ENCODE data around the gene CENPB. TPM values are rescaled to one million over a fixed set of nuclear protein-coding genes. Genes with fewer than 3 reads are reported as not detected.

CENPB gene
- total RNA-seq, 2 experiments from 2014 or later = 34.8 to 39.1 TPM

DNA sequence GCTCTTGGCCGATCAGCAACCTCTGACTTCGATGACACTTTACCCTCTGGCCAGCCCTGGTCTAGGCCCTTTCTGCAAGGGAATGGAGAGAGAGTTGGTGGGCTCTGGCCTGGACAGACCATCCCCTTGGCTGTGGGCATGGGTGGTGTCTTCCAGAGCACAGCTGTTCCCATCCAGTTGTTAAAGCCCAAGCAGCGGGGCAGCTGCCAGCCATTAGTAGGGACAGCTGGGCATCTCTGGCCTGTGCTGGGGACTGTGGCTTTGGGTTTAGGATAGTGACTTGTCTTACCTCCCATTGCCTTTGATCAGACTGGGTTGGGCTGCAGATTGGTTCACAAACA, 12.3 kb upstream of the CENPB start:
- no peaks in the 10 kb centered on the region; the same call in 1 of the 2 replicates for H4K20me1 ChIP-seq (ENCODE audit: insufficient read depth, low read length)
- no peaks in the 10 kb centered on the region for H3K9me2 ChIP-seq (ENCODE audit: insufficient read depth, low read length)
- H3K79me2 ChIP-seq (ENCODE audit: insufficient read depth, low read depth, low read length) = peaks cover 31% of the 10 kb centered on the region
- peak overlapping the region; percentile 83 for H3K27ac ChIP-seq (ENCODE audit: low read depth, low read length, poor library complexity, severe bottlenecking)
- BruUV-seq (replicated peaks) = no TSS peak
- peaks cover 47% of the 10 kb centered on the region for H3K4me1 ChIP-seq (ENCODE audit: insufficient read depth, low read length, poor library complexity, severe bottlenecking)
- no peak for DNase-seq (ENCODE audit: low spot score)
- H3K4me3 ChIP-seq (ENCODE audit: low read depth, low read length, poor library complexity, severe bottlenecking) = peak overlapping the region; percentile 91
- peak overlapping the region; percentile 100 for H3K4me2 ChIP-seq (ENCODE audit: low read length)
- H2AFZ ChIP-seq (ENCODE audit: low read length) = no peak overlapping the region; the same call in 1 of the 2 replicates
- no peaks in the 10 kb centered on the region for H3K9me3 ChIP-seq (ENCODE audit: low read length)
- no peak for TF ChIP-seq EZH2phosphoT487 (IDR thresholded peaks at IDR 0.05; ENCODE audit: borderline replicate concordance, low read depth, low read length)
- TF ChIP-seq, protein P1, sequence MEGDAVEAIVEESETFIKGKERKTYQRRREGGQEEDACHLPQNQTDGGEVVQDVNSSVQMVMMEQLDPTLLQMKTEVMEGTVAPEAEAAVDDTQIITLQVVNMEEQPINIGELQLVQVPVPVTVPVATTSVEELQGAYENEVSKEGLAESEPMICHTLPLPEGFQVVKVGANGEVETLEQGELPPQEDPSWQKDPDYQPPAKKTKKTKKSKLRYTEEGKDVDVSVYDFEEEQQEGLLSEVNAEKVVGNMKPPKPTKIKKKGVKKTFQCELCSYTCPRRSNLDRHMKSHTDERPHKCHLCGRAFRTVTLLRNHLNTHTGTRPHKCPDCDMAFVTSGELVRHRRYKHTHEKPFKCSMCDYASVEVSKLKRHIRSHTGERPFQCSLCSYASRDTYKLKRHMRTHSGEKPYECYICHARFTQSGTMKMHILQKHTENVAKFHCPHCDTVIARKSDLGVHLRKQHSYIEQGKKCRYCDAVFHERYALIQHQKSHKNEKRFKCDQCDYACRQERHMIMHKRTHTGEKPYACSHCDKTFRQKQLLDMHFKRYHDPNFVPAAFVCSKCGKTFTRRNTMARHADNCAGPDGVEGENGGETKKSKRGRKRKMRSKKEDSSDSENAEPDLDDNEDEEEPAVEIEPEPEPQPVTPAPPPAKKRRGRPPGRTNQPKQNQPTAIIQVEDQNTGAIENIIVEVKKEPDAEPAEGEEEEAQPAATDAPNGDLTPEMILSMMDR (conservative IDR thresholded peaks at IDR 0.05; ENCODE audit: low read length) = no peak
- ChIA-PET POLR2A (no interaction called here), CTCF (ENCODE audit: unreplicated experiment) (interaction anchor here (1.9 kb wide), 1 partner anchor 21 kb away, joined by 9 read pairs; the partner anchor contains the start of gene AP5S1)
- intact Hi-C loops (cut with micrococcal nuclease; ENCODE audit: unreplicated experiment) = no loop called here
- H3K36me3 ChIP-seq (ENCODE audit: insufficient read depth, low read length) = peaks cover 58% of the 10 kb centered on the region

DNA sequence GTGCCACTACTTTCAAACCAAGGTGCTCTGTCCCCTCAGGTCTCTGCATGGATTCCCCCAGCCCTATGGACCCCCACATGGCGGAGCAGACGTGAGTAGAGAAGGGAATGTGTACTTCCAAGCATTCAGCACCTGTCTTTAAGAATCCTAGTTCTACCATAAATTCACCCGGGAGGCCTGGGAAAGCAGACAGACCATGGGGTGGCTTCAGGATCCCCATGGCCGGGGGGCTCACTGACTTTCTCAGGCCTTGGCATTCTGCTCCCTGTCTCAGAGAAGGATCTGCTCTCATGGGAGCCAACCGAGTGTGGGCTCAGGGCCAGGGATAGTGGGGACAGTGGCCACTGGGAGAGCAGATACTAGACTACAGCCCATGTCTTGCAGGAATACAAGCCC, 11.8 kb upstream of the CENPB start:
- intact Hi-C loops (cut with micrococcal nuclease; ENCODE audit: unreplicated experiment) = no loop called here
- peaks cover 53% of the 10 kb centered on the region for H3K36me3 ChIP-seq (ENCODE audit: insufficient read depth, low read length)
- H3K4me2 ChIP-seq (ENCODE audit: low read length) = peak overlapping the region; percentile 100
- BruUV-seq (replicated peaks) = TSS peak; percentile 64
- no peaks in the 10 kb centered on the region; the same call in 1 of the 2 replicates for H4K20me1 ChIP-seq (ENCODE audit: insufficient read depth, low read length)
- H3K4me3 ChIP-seq (ENCODE audit: low read depth, low read length, poor library complexity, severe bottlenecking) = peak overlapping the region; percentile 91
- no peak for DNase-seq (ENCODE audit: low spot score)
- ChIA-PET CTCF (ENCODE audit: unreplicated experiment) (interaction anchor here (1.9 kb wide), 1 partner anchor 22 kb away, joined by 9 read pairs; the partner anchor contains the start of gene AP5S1), POLR2A (no interaction called here)
- H3K79me2 ChIP-seq (ENCODE audit: insufficient read depth, low read depth, low read length) = peaks cover 31% of the 10 kb centered on the region
- no peaks in the 10 kb centered on the region for H3K9me2 ChIP-seq (ENCODE audit: insufficient read depth, low read length)
- H2AFZ ChIP-seq (ENCODE audit: low read length) = no peak overlapping the region
- peak overlapping the region; percentile 83 for H3K27ac ChIP-seq (ENCODE audit: low read depth, low read length, poor library complexity, severe bottlenecking)
- no peaks in the 10 kb centered on the region for H3K9me3 ChIP-seq (ENCODE audit: low read length)
- H3K4me1 ChIP-seq (ENCODE audit: insufficient read depth, low read length, poor library complexity, severe bottlenecking) = peaks cover 47% of the 10 kb centered on the region
- no peak for TF ChIP-seq EZH2phosphoT487 (IDR thresholded peaks at IDR 0.05; ENCODE audit: borderline replicate concordance, low read depth, low read length)
- TF ChIP-seq, protein P1 (conservative IDR thresholded peaks at IDR 0.05; ENCODE audit: low read length) = no peak

DNA sequence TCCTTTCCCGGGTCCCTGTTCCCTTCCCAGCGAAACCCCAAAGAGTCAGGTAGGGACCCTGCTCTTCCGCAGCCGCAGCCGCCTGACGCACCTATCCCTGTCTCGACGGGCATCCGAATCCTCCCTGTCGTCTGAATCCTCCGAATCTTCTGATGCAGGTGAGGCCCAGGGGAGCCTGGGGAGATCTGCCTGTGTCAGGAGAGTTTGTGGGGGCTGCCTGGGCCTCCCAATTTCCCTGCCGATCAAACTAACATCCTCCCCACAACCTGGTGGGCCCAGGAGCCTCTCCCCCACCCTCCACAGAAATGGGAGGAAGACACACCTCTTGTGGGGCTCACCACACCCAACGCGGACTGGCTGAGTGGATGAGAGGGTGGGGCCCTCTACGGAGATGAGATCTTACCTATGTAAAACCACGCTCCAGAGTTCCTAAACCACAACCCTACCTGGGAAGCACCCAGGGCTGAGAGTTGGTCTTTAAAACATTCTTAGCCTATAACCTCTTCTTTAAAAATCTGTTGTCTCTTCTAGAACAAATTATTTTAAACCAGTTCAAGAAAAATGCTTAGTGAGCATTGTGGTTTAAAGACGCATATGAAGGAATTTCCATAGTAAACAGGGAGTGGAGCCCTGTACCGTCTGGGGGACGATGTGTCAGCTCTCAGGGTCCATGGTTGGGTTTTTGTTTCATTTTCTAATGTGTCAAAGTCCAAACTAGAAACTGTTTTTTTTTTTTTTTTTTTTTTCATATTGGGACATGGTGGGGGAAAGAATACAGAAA, 11.2 kb upstream of the CENPB start:
- TF ChIP-seq EZH2phosphoT487 (IDR thresholded peaks at IDR 0.05; ENCODE audit: borderline replicate concordance, low read depth, low read length) = no peak
- TF ChIP-seq, protein P1 (conservative IDR thresholded peaks at IDR 0.05; ENCODE audit: low read length) = no peak
- H3K27ac ChIP-seq (ENCODE audit: low read depth, low read length, poor library complexity, severe bottlenecking) = peak overlapping the region; percentile 83
- peaks cover 47% of the 10 kb centered on the region for H3K4me1 ChIP-seq (ENCODE audit: insufficient read depth, low read length, poor library complexity, severe bottlenecking)
- intact Hi-C loops (cut with micrococcal nuclease; ENCODE audit: unreplicated experiment) = loop anchor here (2.0 kb wide), 1 partner anchor 49 kb away; the partner anchor contains the start of gene MAVS
- H3K9me3 ChIP-seq (ENCODE audit: low read length) = no peaks in the 10 kb centered on the region
- POLR2A ChIA-PET = no interaction called here
- no TSS peak for BruUV-seq (replicated peaks)
- DNase-seq (ENCODE audit: low spot score) = peak; percentile 65
- peaks cover 47% of the 10 kb centered on the region for H3K36me3 ChIP-seq (ENCODE audit: insufficient read depth, low read length)
- no peak overlapping the region; the same call in 1 of the 2 replicates for H2AFZ ChIP-seq (ENCODE audit: low read length)
- peak overlapping the region; percentile 100 for H3K4me2 ChIP-seq (ENCODE audit: low read length)
- CTCF ChIA-PET (ENCODE audit: unreplicated experiment) = no interaction called here
- peak overlapping the region; percentile 91 for H3K4me3 ChIP-seq (ENCODE audit: low read depth, low read length, poor library complexity, severe bottlenecking)
- no peaks in the 10 kb centered on the region for H3K9me2 ChIP-seq (ENCODE audit: insufficient read depth, low read length)
- no peaks in the 10 kb centered on the region; the same call in 1 of the 2 replicates for H4K20me1 ChIP-seq (ENCODE audit: insufficient read depth, low read length)
- H3K79me2 ChIP-seq (ENCODE audit: insufficient read depth, low read depth, low read length) = peaks cover 31% of the 10 kb centered on the region
